H1 (cell line): ENCODE measurements around the gene ARTN.

Experiments used
- CBX8 ChIP-seq: fragments of 300-800, 300-1000 bp; sonication (generic); IDR thresholded peaks from 2 replicates; pipeline ENCODE4 v1.7.1; 2016; ENCODE audit warnings: low read depth, low read length, borderline replicate concordance
- EZH2 ChIP-seq: fragments of 200-600 bp; sonication (generic); IDR thresholded peaks from 2 replicates; pipeline ENCODE4 v1.7.1; 2012; ENCODE audit warnings: low read depth, mild to moderate bottlenecking, moderate library complexity, low read length, inconsistent platforms; ENCODE audit not compliant: severe bottlenecking

GRCh38 chr1:43885279-43885801 lies 48.3 kb upstream of the ARTN start:
- no peak for TF ChIP-seq EZH2
- no peak for TF ChIP-seq CBX8
